H1 (cell line): Measurements from ENCODE around the gene IQGAP3. TPM values are rescaled to one million over a fixed set of nuclear protein-coding genes. Genes with fewer than 3 reads are reported as not detected.
A peak's percentile ranks its signal among the peaks of the same experiment; 100 is the strongest.

Experiments
- CTCF ChIA-PET: fragments of 300-600 bp; sonication (Branson Sonifier 250); formaldehyde crosslinking; loops from one replicate; lab custom pipeline; 2021; ENCODE audit not compliant: partially characterized antibody; lab: Charles Lee
- POLR2A ChIA-PET: fragments of 300-600 bp; sonication (Branson Sonifier 250); formaldehyde crosslinking; loops from one replicate; lab custom pipeline; 2021; ENCODE audit warnings: inconsistent platforms; ENCODE audit not compliant: partially characterized antibody; lab: Charles Lee
- DNase-seq, 2 experiments: peaks; one replicate each; pipeline versions ENCODE4 v3.0.0 to v3.0.0-alpha.2; 2010 to 2022; ENCODE audit warnings: low spot score in 2 of 2, low read depth in 1 of 2, mixed read lengths in 1 of 2
- FAIRE-seq: peaks from 2 replicates; lab custom pipeline; 2011; peaks lifted over from hg19 to GRCh38; lab: Jason Lieb, UNC
- H2AFZ ChIP-seq: 2 replicates; pipeline ENCODE4 v1.8.1; 2012; ENCODE audit warnings: low read length, inconsistent platforms
- H2AK5ac ChIP-seq: 2 replicates; pipeline ENCODE4 v1.6.1; 2013; ENCODE audit warnings: low read depth, low read length
- H2BK120ac ChIP-seq: replicated peaks from 2 replicates; pipeline ENCODE3; 2013; ENCODE audit warnings: low read depth, low read length, inconsistent platforms
- H2BK12ac ChIP-seq: 2 replicates; pipeline ENCODE4 v1.6.1; 2013; ENCODE audit warnings: low read depth, low read length
- H2BK15ac ChIP-seq: 2 replicates; pipeline ENCODE4 v1.6.1; 2013; ENCODE audit warnings: low read length
- H2BK20ac ChIP-seq: 2 replicates; pipeline ENCODE4 v1.6.1; 2013; ENCODE audit warnings: low read length
- H2BK5ac ChIP-seq: 2 replicates; pipeline ENCODE4 v1.6.1; 2013; ENCODE audit warnings: low read depth, low read length
- H3K14ac ChIP-seq: 2 replicates; pipeline ENCODE4 v1.6.1; 2013; ENCODE audit warnings: inconsistent platforms; ENCODE audit not compliant: insufficient read length
- H3K18ac ChIP-seq: 2 replicates; pipeline ENCODE4 v1.6.1; 2013; ENCODE audit warnings: low read length; ENCODE audit errors: extremely low read depth
- H3K23ac ChIP-seq: 2 replicates; pipeline ENCODE4 v1.6.1; 2013; ENCODE audit warnings: inconsistent platforms; ENCODE audit not compliant: insufficient read length
- H3K23me2 ChIP-seq: 2 replicates; pipeline ENCODE4 v1.6.1; 2013; ENCODE audit warnings: low read depth, low read length
- H3K27ac ChIP-seq: 2 replicates; pipeline ENCODE4 v1.6.1; 2011; ENCODE audit warnings: low read depth, low read length, inconsistent platforms
- H3K27me3 ChIP-seq, 4 experiments: replicated peaks in 1 of 4; 1 replicate in 1 of 4; 2 replicates in 3 of 4; pipeline versions ENCODE4 v1.6.1 to v1.8.1; 2011 to 2013; ENCODE audit warnings: low read length in 3 of 4, mild to moderate bottlenecking in 3 of 4, inconsistent platforms in 2 of 4, mixed read lengths in 2 of 4, moderate library complexity in 1 of 4; ENCODE audit not compliant: control insufficient read depth in 3 of 4, insufficient read depth in 3 of 4; ENCODE audit errors: extremely low read depth in 1 of 4
- H3K36me3 ChIP-seq, 4 experiments: 2 replicates each; pipeline versions ENCODE4 v1.6.1 to v1.8.1; 2011 to 2013; ENCODE audit warnings: mild to moderate bottlenecking in 4 of 4, low read length in 3 of 4, moderate library complexity in 2 of 4, control low read depth in 1 of 4, inconsistent platforms in 1 of 4; ENCODE audit not compliant: insufficient read depth in 4 of 4, control insufficient read depth in 2 of 4
- H3K4ac ChIP-seq: replicated peaks from 2 replicates; pipeline ENCODE3; 2013; ENCODE audit warnings: low read length, low read depth, mixed read lengths, inconsistent platforms; ENCODE audit not compliant: insufficient read length
- H3K4me1 ChIP-seq, 4 experiments: replicated peaks in 1 of 4; 1 replicate in 1 of 4; 2 replicates in 3 of 4; pipeline versions ENCODE4 v1.6.1 to v1.8.1; 2011 to 2013; ENCODE audit warnings: low read length in 3 of 4, inconsistent platforms in 2 of 4, mixed read lengths in 1 of 4; ENCODE audit not compliant: insufficient read depth in 4 of 4, control insufficient read depth in 3 of 4
- H3K4me2 ChIP-seq, 2 experiments: 2 replicates each; pipeline versions ENCODE4 v1.6.1 to v1.8.1; 2011 to 2013; ENCODE audit warnings: low read depth in 2 of 2, low read length in 2 of 2, control low read depth in 1 of 2, inconsistent platforms in 1 of 2, mild to moderate bottlenecking in 1 of 2; ENCODE audit not compliant: insufficient read depth in 1 of 2
- H3K4me3 ChIP-seq, 4 experiments: fragments of 200-600, 300-600 bp in 1 of 4; sonication (generic), shearing (Covaris generic), sonication (Bioruptor Twin) in 1 of 4; 2 replicates each; pipeline versions ENCODE4 v1.5.1 to v1.8.1; 2011 to 2016; ENCODE audit warnings: low read length in 4 of 4, low read depth in 3 of 4, control low read depth in 2 of 4, inconsistent platforms in 2 of 4, mild to moderate bottlenecking in 2 of 4, mixed read lengths in 1 of 4, moderate library complexity in 1 of 4; ENCODE audit not compliant: insufficient read depth in 2 of 4; ENCODE audit errors: extremely low read depth in 1 of 4
- H3K56ac ChIP-seq: replicated peaks from 2 replicates; pipeline ENCODE3; 2013; ENCODE audit warnings: low read depth, mild to moderate bottlenecking, mixed read lengths, low read length, inconsistent platforms; ENCODE audit not compliant: insufficient read length
- H3K79me1 ChIP-seq: 2 replicates; pipeline ENCODE4 v1.6.1; 2013; ENCODE audit warnings: low read depth, low read length, control low read depth
- H3K79me2 ChIP-seq, 2 experiments: 2 replicates each; pipeline versions ENCODE4 v1.6.1 to v1.8.1; 2012 to 2013; ENCODE audit warnings: low read length in 2 of 2, mild to moderate bottlenecking in 2 of 2, inconsistent platforms in 1 of 2; ENCODE audit not compliant: insufficient read depth in 2 of 2, control insufficient read depth in 1 of 2
- H3K9ac ChIP-seq, 4 experiments: replicated peaks in 1 of 4; 1 replicate in 1 of 4; 2 replicates in 3 of 4; pipeline versions ENCODE4 v1.6.1 to v1.8.1; 2011 to 2013; ENCODE audit warnings: low read depth in 3 of 4, low read length in 3 of 4, control low read depth in 2 of 4, mild to moderate bottlenecking in 2 of 4, moderate library complexity in 2 of 4, inconsistent platforms in 1 of 4; ENCODE audit errors: extremely low read depth in 1 of 4
- H3K9me3 ChIP-seq, 2 experiments: 2 replicates each; pipeline versions ENCODE4 v1.6.1 to v1.8.1; 2012 to 2013; ENCODE audit warnings: mild to moderate bottlenecking in 2 of 2, moderate library complexity in 2 of 2, control low read depth in 1 of 2, inconsistent platforms in 1 of 2, low read depth in 1 of 2, low read length in 1 of 2, mixed read lengths in 1 of 2; ENCODE audit not compliant: insufficient read depth in 2 of 2
- H4K20me1 ChIP-seq, 2 experiments: replicated peaks in 1 of 2; 2 replicates each; pipeline versions ENCODE3 to v1.8.1; 2011 to 2013; ENCODE audit warnings: inconsistent platforms in 2 of 2, low read length in 2 of 2, mild to moderate bottlenecking in 1 of 2; ENCODE audit not compliant: insufficient read depth in 2 of 2, control insufficient read depth in 1 of 2
- H4K5ac ChIP-seq: 2 replicates; pipeline ENCODE4 v1.6.1; 2013; ENCODE audit warnings: low read length, low read depth, mixed read lengths, inconsistent platforms; ENCODE audit not compliant: insufficient read length
- H4K8ac ChIP-seq: 2 replicates; pipeline ENCODE4 v1.8.0; 2013; ENCODE audit warnings: mild to moderate bottlenecking, moderate library complexity, low read length, inconsistent platforms; ENCODE audit not compliant: insufficient read depth; ENCODE audit errors: extremely low read depth
- H4K91ac ChIP-seq: replicated peaks from 2 replicates; pipeline ENCODE3; 2013; ENCODE audit warnings: low read length, mixed read lengths, inconsistent platforms; ENCODE audit not compliant: insufficient read length
- E2F6 ChIP-seq: IDR thresholded peaks from 2 replicates; pipeline ENCODE4 v1.6.1; 2012; ENCODE audit warnings: inconsistent platforms
- KDM1A ChIP-seq: fragments of 200-600, 300-600 bp; sonication (generic); IDR thresholded peaks from 2 replicates; pipeline ENCODE4 v1.7.1; 2016; ENCODE audit warnings: mild to moderate bottlenecking, low read length, borderline replicate concordance
- MAFK ChIP-seq: IDR thresholded peaks from 2 replicates; pipeline ENCODE4 v1.6.1; 2012; ENCODE audit warnings: low read depth, mild to moderate bottlenecking, improper control_type of control experiment, low read length
- RXRA ChIP-seq: IDR thresholded peaks from 2 replicates; pipeline ENCODE4 v1.6.1; 2011; ENCODE audit warnings: low read depth, mild to moderate bottlenecking, low read length, moderate library complexity; ENCODE audit not compliant: insufficient read depth
- TAF7 ChIP-seq: optimal IDR thresholded peaks from 2 replicates; pipeline ENCODE3; 2011; ENCODE audit warnings: low read depth, mild to moderate bottlenecking, inconsistent platforms, low read length, moderate library complexity, borderline replicate concordance
- WGBS, 2 experiments: shearing (Covaris generic) in 1 of 2; methylation state at CpG; one replicate each; pipeline versions ENCODE4 v1.1.6 to v1.1.7; 2013 to 2015; ENCODE audit warnings: low lambda C conversion rate in 2 of 2, mixed read lengths in 2 of 2, inconsistent platforms in 1 of 2, low coverage in 1 of 2, missing lambda C conversion rate in 1 of 2; ENCODE audit not compliant: insufficient replicate concordance in 2 of 2, insufficient coverage in 1 of 2, insufficient read length in 1 of 2; ENCODE audit errors: extremely low coverage in 1 of 2, missing lambda C conversion rate in 1 of 2; 5-methylcytosine and 5-hydroxymethylcytosine counted together
- polyA plus RNA-seq, 7 experiments: library from polyadenylated mRNA; depleted of rRNA in 3 of 7; stranded (reverse) in 5 of 7; unstranded in 2 of 7; fragments of >200 nt in 5 of 7; fragments of 200-250 nt in 2 of 7; gene quantifications; 1 replicate in 5 of 7; 2 replicates in 1 of 7; 4 replicates in 1 of 7; pipeline versions ENCODE4 v1.2.1 to v1.2.3, GENCODE V29; 2011 to 2013; ENCODE audit warnings: missing spikeins in 2 of 7, mixed read lengths in 2 of 7
- total RNA-seq: library from RNA; stranded (reverse); fragmentation: NEBNext Ultra II Directional; extraction: Animal tissue kit (Norgen Biotek cat#: 25700); gene quantifications from 2 replicates; pipeline ENCODE4 v1.2.1, GENCODE V29; 2021

IQGAP3 gene
- total and polyA plus RNA-seq, 2 of the 8 experiments (the other 6 are each of a cell fraction or from before 2014, with no cell fraction given), result 14.6 to 22.3 TPM

DNA sequence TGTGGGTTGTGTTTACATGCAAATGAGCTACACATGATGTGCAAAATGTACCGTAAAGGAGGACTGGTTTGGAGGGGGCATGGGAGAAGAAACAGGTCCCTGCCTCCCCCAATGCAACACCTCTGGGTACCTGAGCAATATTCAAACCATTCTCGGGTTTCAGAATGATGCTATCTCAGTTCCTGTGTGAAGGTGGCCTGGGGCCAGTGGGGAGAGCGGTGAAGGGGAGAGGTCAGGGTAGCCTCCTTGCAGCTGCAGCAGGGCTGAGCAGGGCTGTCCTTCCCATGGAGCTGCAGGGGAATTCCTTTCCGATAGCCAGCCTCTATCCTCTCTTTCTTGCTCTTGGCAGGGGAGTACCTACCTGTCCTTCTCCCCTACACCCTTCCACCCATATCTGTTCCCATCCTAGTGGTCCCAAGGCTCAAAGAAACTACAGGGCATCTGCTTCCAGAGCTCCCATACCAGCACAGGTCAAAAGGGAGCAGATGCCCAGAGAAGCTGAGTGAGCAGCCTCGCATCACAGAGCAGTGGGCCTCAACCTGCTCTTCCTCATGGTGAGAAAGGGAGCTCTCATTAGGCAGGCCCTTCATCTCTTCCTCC lies 83.7 kb downstream of the IQGAP3 start:
- peaks cover 20% of the 10 kb centered on the region for H3K79me1 ChIP-seq
- no peaks in the 10 kb centered on the region; the same call in 1 of the 2 replicates for H3K23me2 ChIP-seq
- peaks cover 0 to 71% of the 10 kb centered on the region in 2 experiments; a peak in 2 of 4 replicates for H3K79me2 ChIP-seq
- no peaks in the 10 kb centered on the region for H3K27me3 ChIP-seq
- H2BK15ac ChIP-seq, result no peak overlapping the region; the same call in 1 of the 2 replicates
- H3K4me1 ChIP-seq, result peaks cover 9 to 42% (median 27%) of the 10 kb centered on the region in 4 experiments
- no peak overlapping the region for H2BK20ac ChIP-seq
- peak overlapping the region; percentile 69 to 79; a peak in 2 of 4 replicates for H3K4me2 ChIP-seq
- peak overlapping the region; percentile 5; the same call in 1 of the 2 replicates for H2BK12ac ChIP-seq
- no peak for FAIRE-seq
- peaks cover 3 to 19% of the 10 kb centered on the region in 2 experiments for H4K20me1 ChIP-seq
- DNase-seq, result no peak
- TF ChIP-seq E2F6 (no peak), RXRA (no peak), KDM1A (no peak), TAF7 (no peak), MAFK (no peak)
- no peak overlapping the region for H3K4ac ChIP-seq
- no peaks in the 10 kb centered on the region for H3K36me3 ChIP-seq
- H3K9ac ChIP-seq, result no peak overlapping the region
- H2AFZ ChIP-seq, result no peak overlapping the region
- no peak overlapping the region for H3K14ac ChIP-seq
- CTCF ChIA-PET, result interaction anchor here (0.5 to 17.4 kb wide), 11 partner anchors 6 to 104 kb away, joined by 3 to 236 read pairs (median 4); partner anchors contain the start of gene MEF2D
- no peak overlapping the region for H4K5ac ChIP-seq
- no peak overlapping the region for H3K23ac ChIP-seq
- H4K8ac ChIP-seq, result no peak overlapping the region
- 83% methylated on average over 5 of the region's 5 CpGs; no CpG with 5 or more reads in 1 of the 2 experiments for WGBS, 2 experiments
- POLR2A ChIA-PET, result interaction anchor here (1.0 to 16.1 kb wide), 6 partner anchors 8 to 105 kb away, joined by 3 to 166 read pairs (median 6); partner anchors contain the start of genes MEF2D and NAXE
- no peak overlapping the region for H2AK5ac ChIP-seq
- no peak overlapping the region for H4K91ac ChIP-seq
- H3K4me3 ChIP-seq, result no peak overlapping the region
- H2BK5ac ChIP-seq, result no peak overlapping the region
- no peak overlapping the region for H2BK120ac ChIP-seq
- H3K56ac ChIP-seq, result no peak overlapping the region
- H3K18ac ChIP-seq, result no peak overlapping the region
- H3K9me3 ChIP-seq, result no peaks in the 10 kb centered on the region
- no peak overlapping the region for H3K27ac ChIP-seq
